ENCODE data around the gene TOX3.

TOX3 gene

GRCh38 chr16:52548261-52549010 is 1.5 kb upstream of the TOX3 start:
- H3K79me2 ChIP-seq (ENCODE audit: insufficient read depth, low read length), result no peaks in the 10 kb centered on the region
- no peaks in the 10 kb centered on the region for H3F3A ChIP-seq (ENCODE audit: insufficient read depth)
- no peak for TF ChIP-seq CTCF (IDR thresholded peaks at IDR 0.05; ENCODE audit: insufficient read depth, low read length, poor library complexity, severe bottlenecking)
- TF ChIP-seq EZH2phosphoT487 (conservative IDR thresholded peaks at IDR 0.05; ENCODE audit: low read length), result no peak
- H2AFZ ChIP-seq (ENCODE audit: low read depth, low read length, severe bottlenecking), result no peak overlapping the region
- H3K9me3 ChIP-seq (ENCODE audit: insufficient read depth, low read length), result no peaks in the 10 kb centered on the region
- H3K27ac ChIP-seq (ENCODE audit: low read depth, low read length), result no peak overlapping the region
- no peak overlapping the region for H3K4me2 ChIP-seq (ENCODE audit: low read depth, low read length, poor library complexity, severe bottlenecking)
- no peaks in the 10 kb centered on the region for H4K20me1 ChIP-seq (ENCODE audit: low read depth, low read length)
- H3K9me2 ChIP-seq (replicated peaks; ENCODE audit: insufficient read depth, low read length), result no peaks in the 10 kb centered on the region; the same call in 1 of the 2 replicates
- no peaks in the 10 kb centered on the region for H3K27me3 ChIP-seq (ENCODE audit: low read length)
- no peak overlapping the region for H3K4me3 ChIP-seq (ENCODE audit: insufficient read depth, low read length, poor library complexity, severe bottlenecking)
- H3K9ac ChIP-seq (ENCODE audit: low read length), result no peak overlapping the region
- H3K36me3 ChIP-seq (ENCODE audit: low read length), result no peaks in the 10 kb centered on the region

GRCh38 chr16:52547834-52548215 is 882 bp upstream of the TOX3 start:
- Histone ChIP-seq H3K9ac (ENCODE audit: low read length) (no peak overlapping the region), H2AFZ (ENCODE audit: low read depth, low read length, severe bottlenecking) (no peak overlapping the region), H3K4me2 (ENCODE audit: low read depth, low read length, poor library complexity, severe bottlenecking) (no peak overlapping the region), H3K9me2 (replicated peaks; ENCODE audit: insufficient read depth, low read length) (no peaks in the 10 kb centered on the region), H3K27me3 (ENCODE audit: low read length) (no peaks in the 10 kb centered on the region), H3K4me3 (ENCODE audit: insufficient read depth, low read length, poor library complexity, severe bottlenecking) (no peak overlapping the region), H3K27ac (ENCODE audit: low read depth, low read length) (no peak overlapping the region), H3K36me3 (ENCODE audit: low read length) (no peaks in the 10 kb centered on the region), H3K79me2 (ENCODE audit: insufficient read depth, low read length) (no peaks in the 10 kb centered on the region), H4K20me1 (ENCODE audit: low read depth, low read length) (no peaks in the 10 kb centered on the region), H3K9me3 (ENCODE audit: insufficient read depth, low read length) (no peaks in the 10 kb centered on the region), H3F3A (ENCODE audit: insufficient read depth) (no peaks in the 10 kb centered on the region)
- no peak for TF ChIP-seq CTCF (IDR thresholded peaks at IDR 0.05; ENCODE audit: insufficient read depth, low read length, poor library complexity, severe bottlenecking)
- TF ChIP-seq EZH2phosphoT487 (conservative IDR thresholded peaks at IDR 0.05; ENCODE audit: low read length), result no peak

- no peak overlapping the region for H3K9ac ChIP-seq (ENCODE audit: low read length)
- H3K36me3 ChIP-seq (ENCODE audit: low read length), result no peaks in the 10 kb centered on the region
- H3K9me3 ChIP-seq (ENCODE audit: insufficient read depth, low read length), result no peaks in the 10 kb centered on the region
- H3K27ac ChIP-seq (ENCODE audit: low read depth, low read length), result no peak overlapping the region
- no peak overlapping the region for H2AFZ ChIP-seq (ENCODE audit: low read depth, low read length, severe bottlenecking)
- H3K4me3 ChIP-seq (ENCODE audit: insufficient read depth, low read length, poor library complexity, severe bottlenecking), result no peak overlapping the region
- H3K4me2 ChIP-seq (ENCODE audit: low read depth, low read length, poor library complexity, severe bottlenecking), result no peak overlapping the region
- TF ChIP-seq CTCF (IDR thresholded peaks at IDR 0.05; ENCODE audit: insufficient read depth, low read length, poor library complexity, severe bottlenecking) (no peak), EZH2phosphoT487 (conservative IDR thresholded peaks at IDR 0.05; ENCODE audit: low read length) (no peak)
- no peaks in the 10 kb centered on the region for H4K20me1 ChIP-seq (ENCODE audit: low read depth, low read length)
- H3K9me2 ChIP-seq (replicated peaks; ENCODE audit: insufficient read depth, low read length), result no peaks in the 10 kb centered on the region
- no peaks in the 10 kb centered on the region for H3F3A ChIP-seq (ENCODE audit: insufficient read depth)
- H3K79me2 ChIP-seq (ENCODE audit: insufficient read depth, low read length), result no peaks in the 10 kb centered on the region
- H3K27me3 ChIP-seq (ENCODE audit: low read length), result no peaks in the 10 kb centered on the region
Measured at GRCh38 chr16:52546291-52547003, 496 bp downstream of the TOX3 start.

Data from SU-DHL-6 (cell line).